ENCODE data around the gene MRPL39.

The MRPL39 gene

GRCh38 chr21:25568246-25568645 lies 39.0 kb downstream of the MRPL39 start:
- no peak for DNase-seq (ENCODE audit: low spot score)

GRCh38 chr21:25567472-25567871 lies 39.8 kb downstream of the MRPL39 start:
- no peak for DNase-seq (ENCODE audit: low spot score)

- no peak for DNase-seq (ENCODE audit: low spot score)
Measured at GRCh38 chr21:25566645-25567044, 40.6 kb downstream of the MRPL39 start.

GRCh38 chr21:25565272-25566211 lies 41.7 kb downstream of the MRPL39 start:
- DNase-seq (ENCODE audit: low spot score) = no peak

- DNase-seq (ENCODE audit: low spot score) = no peak
Measured at GRCh38 chr21:25564349-25564948, 42.8 kb downstream of the MRPL39 start.

- no peak for DNase-seq (ENCODE audit: low spot score)
Measured at GRCh38 chr21:25563361-25564116, 43.7 kb downstream of the MRPL39 start.

GRCh38 chr21:25562660-25563059 lies 44.6 kb downstream of the MRPL39 start:
- DNase-seq (ENCODE audit: low spot score) = no peak

GRCh38 chr21:25561668-25562641 lies 45.3 kb downstream of the MRPL39 start:
- peak; percentile 20 for DNase-seq (ENCODE audit: low spot score)

- no peak for DNase-seq (ENCODE audit: low spot score)
Measured at GRCh38 chr21:25560891-25561290, 46.4 kb downstream of the MRPL39 start.

- no peak for DNase-seq (ENCODE audit: low spot score)
Measured at GRCh38 chr21:25560271-25560685, 47.0 kb downstream of the MRPL39 start.

GRCh38 chr21:25559746-25560145 lies 47.5 kb downstream of the MRPL39 start:
- no peak for DNase-seq (ENCODE audit: low spot score)

GRCh38 chr21:25558123-25558522 lies 49.2 kb downstream of the MRPL39 start:
- DNase-seq (ENCODE audit: low spot score) = no peak

- peak; percentile 18 for DNase-seq (ENCODE audit: low spot score)
Measured at GRCh38 chr21:25557180-25557579, 50.1 kb downstream of the MRPL39 start.

GRCh38 chr21:25556091-25556490 lies 51.2 kb downstream of the MRPL39 start:
- no peak for DNase-seq (ENCODE audit: low spot score)

- DNase-seq (ENCODE audit: low spot score) = no peak
Measured at GRCh38 chr21:25555492-25555891, 51.8 kb downstream of the MRPL39 start.

GRCh38 chr21:25552856-25553255 lies 54.4 kb downstream of the MRPL39 start:
- DNase-seq (ENCODE audit: low spot score) = no peak

GRCh38 chr21:25551569-25551968 lies 55.7 kb downstream of the MRPL39 start:
- DNase-seq (ENCODE audit: low spot score) = no peak

GRCh38 chr21:25550352-25551120 lies 56.7 kb downstream of the MRPL39 start:
- no peak for DNase-seq (ENCODE audit: low spot score)

GRCh38 chr21:25541042-25541441 lies 66.2 kb downstream of the MRPL39 start:
- no peak for DNase-seq (ENCODE audit: low spot score)

GRCh38 chr21:25539606-25540005 lies 67.7 kb downstream of the MRPL39 start:
- DNase-seq (ENCODE audit: low spot score) = no peak

- no peak for DNase-seq (ENCODE audit: low spot score)
Measured at GRCh38 chr21:25537174-25537573, 70.1 kb downstream of the MRPL39 start.
